Loucy (cell line): ENCODE results near the gene TEX10.

Experiments used
- EZH2phosphoT487 ChIP-seq: fragments of 200-600 bp; IDR thresholded peaks from 2 replicates; pipeline ENCODE4 v1.6.1; 2018; ENCODE audit warnings: antibody characterized with exemption, mild to moderate bottlenecking, moderate library complexity, borderline replicate concordance
- TF ChIP-seq, protein P1 (sequence below): fragments of 200-600 bp; sonication (generic); conservative IDR thresholded peaks from 2 replicates; pipeline ENCODE4 v1.5.1; 2014; ENCODE audit warnings: mild to moderate bottlenecking, antibody characterized with exemption, low read length

DNA sequence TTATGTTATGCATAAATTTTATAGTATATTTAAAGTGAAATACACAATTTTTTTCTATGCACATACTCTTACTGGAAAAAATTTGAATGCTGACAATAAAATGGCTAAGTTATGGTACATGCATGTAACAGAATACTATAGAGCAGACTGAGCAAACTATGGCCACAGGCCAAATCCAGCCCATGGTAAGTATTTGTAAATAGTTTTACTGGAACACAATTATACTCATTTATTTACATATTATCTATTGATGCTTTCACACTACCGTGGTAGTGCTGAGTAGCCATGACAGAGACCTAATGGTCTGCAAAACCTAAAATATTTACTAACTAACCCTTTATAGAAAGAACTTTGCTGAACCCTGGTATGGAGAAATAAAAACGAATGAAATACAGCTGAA lies 45.7 kb downstream of the TEX10 start:
- TF ChIP-seq, protein P1, sequence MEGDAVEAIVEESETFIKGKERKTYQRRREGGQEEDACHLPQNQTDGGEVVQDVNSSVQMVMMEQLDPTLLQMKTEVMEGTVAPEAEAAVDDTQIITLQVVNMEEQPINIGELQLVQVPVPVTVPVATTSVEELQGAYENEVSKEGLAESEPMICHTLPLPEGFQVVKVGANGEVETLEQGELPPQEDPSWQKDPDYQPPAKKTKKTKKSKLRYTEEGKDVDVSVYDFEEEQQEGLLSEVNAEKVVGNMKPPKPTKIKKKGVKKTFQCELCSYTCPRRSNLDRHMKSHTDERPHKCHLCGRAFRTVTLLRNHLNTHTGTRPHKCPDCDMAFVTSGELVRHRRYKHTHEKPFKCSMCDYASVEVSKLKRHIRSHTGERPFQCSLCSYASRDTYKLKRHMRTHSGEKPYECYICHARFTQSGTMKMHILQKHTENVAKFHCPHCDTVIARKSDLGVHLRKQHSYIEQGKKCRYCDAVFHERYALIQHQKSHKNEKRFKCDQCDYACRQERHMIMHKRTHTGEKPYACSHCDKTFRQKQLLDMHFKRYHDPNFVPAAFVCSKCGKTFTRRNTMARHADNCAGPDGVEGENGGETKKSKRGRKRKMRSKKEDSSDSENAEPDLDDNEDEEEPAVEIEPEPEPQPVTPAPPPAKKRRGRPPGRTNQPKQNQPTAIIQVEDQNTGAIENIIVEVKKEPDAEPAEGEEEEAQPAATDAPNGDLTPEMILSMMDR: no peak
- no peak for TF ChIP-seq EZH2phosphoT487
